Body of pancreas (tissue), 4 donors: ENCODE results near the gene NIT1.

Source experiments
- CTCF ChIP-seq, 7 experiments: fragments of 450-650 bp in 4 of 7; fragments of 200-600 bp in 3 of 7; sonication (generic) in 3 of 7; IDR thresholded peaks; one replicate each; pipeline ENCODE4 v1.5.1; 2016 to 2019; ENCODE audit warnings: antibody characterized with exemption in 7 of 7
- POLR2A ChIP-seq, 3 donors: fragments of 450-650 bp; IDR thresholded peaks; one replicate each; pipeline ENCODE4 v1.6.1; 2016; ENCODE audit warnings: antibody characterized with exemption in 3 of 3, mild to moderate bottlenecking in 2 of 3

DNA sequence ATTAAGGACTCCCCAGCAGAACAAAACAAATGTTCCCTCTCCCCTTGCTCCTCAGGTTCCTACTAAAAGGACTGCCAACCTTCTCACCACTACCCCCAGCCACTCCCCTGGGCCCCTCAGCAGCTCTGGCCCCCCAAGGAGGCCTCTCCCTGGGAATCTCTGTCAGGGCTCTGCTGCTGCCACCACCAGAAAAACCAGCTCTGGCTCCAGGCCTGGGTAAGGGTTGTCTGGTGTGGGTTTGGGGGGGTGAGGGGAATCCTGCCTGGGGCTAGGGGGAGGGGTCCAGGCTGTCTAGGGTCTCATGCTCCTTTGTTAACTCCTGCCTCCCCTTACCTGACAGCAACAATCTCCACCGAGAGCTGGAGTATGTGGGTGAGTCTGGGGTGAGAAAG is 33.3 kb upstream of the NIT1 start:
- TF ChIP-seq CTCF (IDR thresholded peaks at IDR 0.05) (no peak), POLR2A (IDR thresholded peaks at IDR 0.05) (no peak)
